C4-2B (cell line): Measurements from ENCODE around the gene HAUS5.

ENCODE experiments used
- ZFX ChIP-seq: fragments of 450-650 bp; IDR thresholded peaks from 2 replicates; pipeline ENCODE4 v1.6.1; 2017
- TF ChIP-seq, protein P1 (sequence below): fragments of 450-650 bp; conservative IDR thresholded peaks from 2 replicates; pipeline ENCODE4 v1.5.1; 2017; ENCODE audit warnings: mild to moderate bottlenecking

DNA sequence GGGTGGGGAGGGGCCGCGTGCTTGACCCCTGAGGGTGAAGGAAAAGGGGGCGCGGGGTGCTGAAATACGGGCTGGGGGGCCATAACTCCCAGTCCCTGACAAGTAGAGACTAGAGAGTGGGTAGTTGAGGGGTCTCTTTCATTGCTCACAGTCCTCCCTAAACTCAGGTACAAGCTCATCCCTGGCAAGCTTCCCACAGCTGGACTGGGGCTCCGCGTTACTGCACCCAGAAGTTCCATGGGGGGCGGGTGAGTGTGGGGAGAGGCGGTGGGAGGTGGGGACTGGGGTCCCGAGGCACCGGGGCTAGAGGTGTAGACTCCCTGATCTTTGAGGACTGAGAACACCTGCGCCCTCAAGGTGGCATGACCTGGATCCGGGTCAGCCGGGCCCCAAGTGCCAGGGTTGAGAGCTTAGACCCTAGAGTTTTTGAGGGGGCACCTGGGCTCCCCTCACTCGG is 30.3 kb downstream of the HAUS5 start:
- TF ChIP-seq, protein P1, sequence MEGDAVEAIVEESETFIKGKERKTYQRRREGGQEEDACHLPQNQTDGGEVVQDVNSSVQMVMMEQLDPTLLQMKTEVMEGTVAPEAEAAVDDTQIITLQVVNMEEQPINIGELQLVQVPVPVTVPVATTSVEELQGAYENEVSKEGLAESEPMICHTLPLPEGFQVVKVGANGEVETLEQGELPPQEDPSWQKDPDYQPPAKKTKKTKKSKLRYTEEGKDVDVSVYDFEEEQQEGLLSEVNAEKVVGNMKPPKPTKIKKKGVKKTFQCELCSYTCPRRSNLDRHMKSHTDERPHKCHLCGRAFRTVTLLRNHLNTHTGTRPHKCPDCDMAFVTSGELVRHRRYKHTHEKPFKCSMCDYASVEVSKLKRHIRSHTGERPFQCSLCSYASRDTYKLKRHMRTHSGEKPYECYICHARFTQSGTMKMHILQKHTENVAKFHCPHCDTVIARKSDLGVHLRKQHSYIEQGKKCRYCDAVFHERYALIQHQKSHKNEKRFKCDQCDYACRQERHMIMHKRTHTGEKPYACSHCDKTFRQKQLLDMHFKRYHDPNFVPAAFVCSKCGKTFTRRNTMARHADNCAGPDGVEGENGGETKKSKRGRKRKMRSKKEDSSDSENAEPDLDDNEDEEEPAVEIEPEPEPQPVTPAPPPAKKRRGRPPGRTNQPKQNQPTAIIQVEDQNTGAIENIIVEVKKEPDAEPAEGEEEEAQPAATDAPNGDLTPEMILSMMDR = no peak
- no peak for TF ChIP-seq ZFX
